ENCODE measurements around the gene MYO16. TPM values are rescaled to one million over a fixed set of nuclear protein-coding genes. Genes with fewer than 3 reads are reported as not detected.

MYO16 gene
- total RNA-seq, 1 experiment from 2014 or later, result not detected

- Histone ChIP-seq H3K4ac (ENCODE audit: low read depth, low read length) (no peak overlapping the region), H2BK20ac (ENCODE audit: low read depth, low read length, poor library complexity, severe bottlenecking) (no peak overlapping the region), H3K14ac (ENCODE audit: insufficient read depth, low read length) (no peak overlapping the region), H3K79me1 (ENCODE audit: insufficient read depth, low read depth, low read length, poor library complexity, severe bottlenecking) (no peaks in the 10 kb centered on the region), H4K20me1 (ENCODE audit: control insufficient read depth, insufficient read depth, insufficient read length) (no peaks in the 10 kb centered on the region), H3K79me2 (ENCODE audit: insufficient read depth, low read length) (no peaks in the 10 kb centered on the region), H3K4me2 (ENCODE audit: insufficient read depth, insufficient read length, low read length) (no peak overlapping the region), H2AK5ac (ENCODE audit: insufficient read length, low read length) (no peak overlapping the region), H2BK12ac (ENCODE audit: insufficient read length, low read depth, low read length) (no peak overlapping the region), H3K4me1 (ENCODE audit: insufficient read depth, low read length) (no peaks in the 10 kb centered on the region), H4K8ac (replicated peaks; ENCODE audit: insufficient read length, low read depth, low read length) (no peak overlapping the region), H3K9me3 (ENCODE audit: control insufficient read depth, low read depth, low read length) (no peaks in the 10 kb centered on the region), H3K23me2 (ENCODE audit: insufficient read length, low read depth, low read length, poor library complexity, severe bottlenecking) (no peaks in the 10 kb centered on the region), H2AFZ (ENCODE audit: low read length) (no peak overlapping the region), H2BK5ac (ENCODE audit: insufficient read length, low read length) (no peak overlapping the region), H4K5ac (ENCODE audit: insufficient read length, low read depth, low read length) (no peak overlapping the region), H3K27me3 (ENCODE audit: insufficient read depth, low read length) (no peaks in the 10 kb centered on the region), H2BK120ac (ENCODE audit: low read depth, low read length, poor library complexity, severe bottlenecking) (no peak overlapping the region), H3K9ac (ENCODE audit: extremely low read depth, insufficient read length, low read length) (no peak overlapping the region), H2BK15ac (ENCODE audit: low read depth, low read length) (no peak overlapping the region), H3T11ph (ENCODE audit: low read length) (no peak overlapping the region), H3K27ac (ENCODE audit: insufficient read length, low read depth, low read length) (no peak overlapping the region), H3K18ac (ENCODE audit: insufficient read length, low read depth, low read length) (no peak overlapping the region), H3K56ac (ENCODE audit: insufficient read length, low read depth, low read length) (no peak overlapping the region), H3K23ac (ENCODE audit: insufficient read length, low read depth, low read length) (no peak overlapping the region), H4K91ac (ENCODE audit: insufficient read length, low read depth, low read length) (no peak overlapping the region)
- DNase-seq, result no peak
- H3K4me3 Mint-ChIP-seq, result no peak overlapping the region
- H3K4me1 Mint-ChIP-seq, result peaks cover 6 to 8% of the 10 kb centered on the region in 2 experiments
- H3K27me3 Mint-ChIP-seq (ENCODE audit: low read depth), result no peaks in the 10 kb centered on the region
- no peaks in the 10 kb centered on the region for H3K36me3 Mint-ChIP-seq (ENCODE audit: insufficient read depth in 1 of 3, low read depth in 3 of 3)
- no peak overlapping the region for H3K27ac Mint-ChIP-seq
- TF ChIP-seq CTCF (conservative IDR thresholded peaks at IDR 0.05), result no peak
- no CpG with 5 or more reads among the region's 1 CpG for WGBS (ENCODE audit: extremely low coverage, insufficient read length, low lambda C conversion rate)
- H3K9me3 Mint-ChIP-seq, result no peaks in the 10 kb centered on the region
Observed at GRCh38 chr13:109119896-109120295, 490.5 kb downstream of the MYO16 start.
